Choroid plexus epithelial cell (primary cell): ENCODE data around the gene EGFL8.

Source experiments
- DNase-seq: peaks from one replicate; pipeline ENCODE4 v3.0.0-alpha.2; 2010; ENCODE audit warnings: low read depth
- H3K4me3 ChIP-seq: 2 replicates; pipeline ENCODE4 v1.5.1; 2011; ENCODE audit warnings: low read depth, mild to moderate bottlenecking, control low read depth, low read length, moderate library complexity
- CTCF ChIP-seq: conservative IDR thresholded peaks from 2 replicates; pipeline ENCODE4 v1.5.1; 2011; ENCODE audit warnings: low read depth, mild to moderate bottlenecking, control low read depth, inconsistent platforms, low read length, moderate library complexity

The EGFL8 gene

DNA sequence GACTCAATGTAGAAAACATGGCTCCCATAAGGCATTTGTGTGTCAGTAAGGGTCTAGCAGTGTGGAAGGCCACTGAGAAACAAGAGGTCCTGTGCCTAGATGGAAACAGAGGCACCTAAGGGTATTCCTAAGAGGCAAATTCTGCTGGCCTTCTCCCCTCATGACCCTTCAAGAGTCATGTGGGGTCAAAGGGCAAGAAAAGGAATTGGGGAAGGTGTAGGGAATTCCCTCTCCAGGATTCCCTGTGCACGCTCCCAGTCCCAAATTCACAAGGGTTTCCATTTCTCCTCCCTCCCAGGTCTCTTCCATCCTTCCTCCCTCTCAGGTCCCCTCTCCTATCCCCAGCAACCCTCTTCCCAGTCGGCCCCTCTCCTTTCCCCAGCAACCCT lies 10.9 kb downstream of the EGFL8 start:
- TF ChIP-seq CTCF: no peak
- DNase-seq: no peak
- peak overlapping the region; percentile 97 for H3K4me3 ChIP-seq

GRCh38 chr6:32175711-32176475 lies 11.5 kb downstream of the EGFL8 start, which contains the start of gene AGPAT1:
TSS of gene AGPAT1 (minus strand) at chr6:32176084. CDS start at chr6:32171496, 4,588 bp downstream.
- peak; percentile 99 for DNase-seq
- TF ChIP-seq CTCF: no peak
- peak within 1 kb of the TSS; percentile 97 for H3K4me3 ChIP-seq

- peak overlapping the region; percentile 97 for H3K4me3 ChIP-seq
- DNase-seq: peak; percentile 75
- no peak for TF ChIP-seq CTCF
Measured at GRCh38 chr6:32176476-32177182, 12.2 kb downstream of the EGFL8 start.

- H3K4me3 ChIP-seq: peak overlapping the region; percentile 97
- TF ChIP-seq CTCF: no peak
- no peak for DNase-seq
Measured at GRCh38 chr6:32177183-32177787, 12.9 kb downstream of the EGFL8 start.

GRCh38 chr6:32177788-32178546 lies 13.6 kb downstream of the EGFL8 start, which contains the start of gene RNF5:
TSS of gene RNF5 (plus strand) at chr6:32178405. CDS start at chr6:32178512, 107 bp downstream.
- peak; percentile 100 for DNase-seq
- TF ChIP-seq CTCF: no peak
- H3K4me3 ChIP-seq: peak within 1 kb of the TSS; percentile 97

DNA sequence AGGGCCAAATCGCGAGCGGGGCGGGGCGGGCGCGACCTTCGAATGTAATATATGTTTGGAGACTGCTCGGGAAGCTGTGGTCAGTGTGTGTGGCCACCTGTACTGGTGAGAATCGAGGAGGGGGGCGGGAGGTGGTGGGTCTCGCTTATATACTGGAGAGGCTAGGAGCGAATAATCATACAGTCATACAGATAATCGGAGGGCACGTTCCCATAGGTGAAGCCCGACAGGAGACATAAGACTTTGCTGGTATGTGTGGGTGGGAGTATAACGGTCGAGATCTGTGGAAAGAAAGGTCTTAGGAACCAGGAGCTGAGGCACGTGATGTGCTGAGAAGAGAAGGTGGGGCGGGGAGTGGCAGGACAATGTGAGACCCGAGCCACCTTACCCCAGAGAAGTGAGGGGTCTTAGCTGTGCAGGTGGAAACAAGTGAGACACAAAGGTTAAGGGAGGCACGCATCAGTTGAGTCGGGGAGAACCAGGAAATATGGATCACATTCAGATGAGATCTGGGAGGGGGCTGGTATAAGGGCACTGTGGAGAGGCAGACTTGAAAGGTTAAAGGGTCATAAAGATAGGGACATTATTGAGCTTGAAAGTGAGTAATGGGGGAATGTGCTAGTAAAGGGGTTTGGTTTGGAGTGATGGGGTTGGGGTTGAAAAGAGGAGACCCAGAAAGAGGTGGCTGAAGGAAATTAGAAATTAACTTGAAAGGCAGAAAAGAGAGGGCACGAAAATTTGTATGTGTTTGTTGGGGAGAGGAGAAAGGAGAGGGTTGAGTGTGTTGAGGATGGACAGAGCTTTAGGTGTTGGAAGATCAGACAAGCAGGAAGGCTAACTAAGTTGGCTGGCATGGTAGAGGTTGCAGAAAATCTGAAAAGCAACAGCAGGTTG lies 14.4 kb downstream of the EGFL8 start:
- peak; percentile 26 for DNase-seq
- no peak for TF ChIP-seq CTCF
- peak overlapping the region; percentile 77 for H3K4me3 ChIP-seq
